ENCODE results near the gene FARP1. TPM values are rescaled to one million over a fixed set of nuclear protein-coding genes. Genes with fewer than 3 reads are reported as not detected.

Gene FARP1
- total and polyA plus RNA-seq, 2 of the 13 experiments (the other 11 are each of a cell fraction or from before 2014, with no cell fraction given), result 70.6 to 126 TPM

DNA sequence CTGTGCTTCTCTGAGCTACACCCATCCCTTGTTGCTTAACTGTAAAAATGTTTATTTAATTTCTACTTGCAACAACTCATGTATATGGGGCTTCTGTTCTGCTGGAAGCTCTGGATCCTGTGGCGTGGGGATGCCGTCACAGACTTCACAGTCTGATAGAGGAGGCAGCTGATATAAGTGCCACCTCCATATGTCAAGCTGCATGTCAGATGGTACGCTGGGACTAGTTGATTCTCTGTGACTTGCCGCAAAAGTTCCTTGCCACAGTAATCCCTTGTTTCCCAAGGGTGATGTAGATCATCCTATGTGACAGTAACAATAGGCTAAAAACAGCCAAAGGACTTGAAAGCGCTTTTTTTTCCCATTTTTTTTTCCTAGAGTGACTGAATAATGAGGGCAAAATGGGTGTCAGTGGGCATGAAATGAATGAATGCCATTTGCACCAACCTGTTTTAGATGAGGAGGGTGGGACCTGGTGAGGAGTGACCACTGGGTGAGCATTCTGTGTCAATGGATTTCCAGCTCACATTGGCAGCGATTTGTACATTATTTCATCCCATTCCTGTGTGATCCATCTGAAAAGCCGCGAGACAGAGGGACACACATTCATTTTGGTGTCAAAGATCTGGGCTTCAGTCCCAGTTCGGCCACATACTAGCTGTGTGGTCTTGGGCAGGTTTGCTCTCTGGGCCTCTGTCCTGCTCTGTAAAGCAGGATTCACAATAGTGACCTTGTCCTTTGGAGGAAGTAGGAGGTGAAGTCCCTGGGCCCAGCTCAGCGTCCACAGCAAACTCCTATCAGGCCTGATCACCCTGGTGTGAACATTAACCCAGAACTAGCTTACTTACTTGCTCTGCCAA, 123.0 kb downstream of the FARP1 start (continued):
- TF ChIP-seq CENPT (CRISPR knock-in tag; IDR thresholded peaks at IDR 0.05; ENCODE audit: low read depth) (no peak), HOXA3 (CRISPR knock-in tag; IDR thresholded peaks at IDR 0.05) (peak; percentile 79), ZNF260 (CRISPR knock-in tag; IDR thresholded peaks at IDR 0.05; ENCODE audit: borderline replicate concordance, low read depth) (no peak), KIAA2018 (CRISPR knock-in tag; IDR thresholded peaks at IDR 0.05; ENCODE audit: borderline replicate concordance) (no peak), TEAD2 (CRISPR knock-in tag; IDR thresholded peaks at IDR 0.05) (no peak), KMT2B (CRISPR knock-in tag; IDR thresholded peaks at IDR 0.05) (0 out of 2 replicates have a peak, but pooled peaks have one; percentile 13), ZNF670 (CRISPR knock-in tag; IDR thresholded peaks at IDR 0.05; ENCODE audit: borderline replicate concordance) (no peak; the same call in 1 of the 2 replicates), NFE2L1 (CRISPR knock-in tag; IDR thresholded peaks at IDR 0.05; ENCODE audit: borderline replicate concordance) (no peak), THRA (CRISPR knock-in tag; IDR thresholded peaks at IDR 0.05; ENCODE audit: borderline replicate concordance) (no peak; the same call in 1 of the 2 replicates), DNMT3B (CRISPR knock-in tag; conservative IDR thresholded peaks at IDR 0.05) (no peak), ZNF605 (CRISPR knock-in tag; IDR thresholded peaks at IDR 0.05) (no peak), MAFK (conservative IDR thresholded peaks at IDR 0.05 in 1 of 2, IDR thresholded peaks at IDR 0.05 in 1 of 2; ENCODE audit: low read length in 2 of 2) (no peak), HNF4A (CRISPR knock-in tag; IDR thresholded peaks at IDR 0.05) (peak; percentile 90), ZNF644 (CRISPR knock-in tag; IDR thresholded peaks at IDR 0.05; ENCODE audit: low read depth) (peak; percentile 44; the same call in 1 of the 2 replicates), MEIS2 (CRISPR knock-in tag; IDR thresholded peaks at IDR 0.05) (peak; percentile 89; the same call in 1 of the 2 replicates), JUNB (CRISPR knock-in tag; IDR thresholded peaks at IDR 0.05; ENCODE audit: borderline replicate concordance) (no peak)
- TF ChIP-seq, protein P1, sequence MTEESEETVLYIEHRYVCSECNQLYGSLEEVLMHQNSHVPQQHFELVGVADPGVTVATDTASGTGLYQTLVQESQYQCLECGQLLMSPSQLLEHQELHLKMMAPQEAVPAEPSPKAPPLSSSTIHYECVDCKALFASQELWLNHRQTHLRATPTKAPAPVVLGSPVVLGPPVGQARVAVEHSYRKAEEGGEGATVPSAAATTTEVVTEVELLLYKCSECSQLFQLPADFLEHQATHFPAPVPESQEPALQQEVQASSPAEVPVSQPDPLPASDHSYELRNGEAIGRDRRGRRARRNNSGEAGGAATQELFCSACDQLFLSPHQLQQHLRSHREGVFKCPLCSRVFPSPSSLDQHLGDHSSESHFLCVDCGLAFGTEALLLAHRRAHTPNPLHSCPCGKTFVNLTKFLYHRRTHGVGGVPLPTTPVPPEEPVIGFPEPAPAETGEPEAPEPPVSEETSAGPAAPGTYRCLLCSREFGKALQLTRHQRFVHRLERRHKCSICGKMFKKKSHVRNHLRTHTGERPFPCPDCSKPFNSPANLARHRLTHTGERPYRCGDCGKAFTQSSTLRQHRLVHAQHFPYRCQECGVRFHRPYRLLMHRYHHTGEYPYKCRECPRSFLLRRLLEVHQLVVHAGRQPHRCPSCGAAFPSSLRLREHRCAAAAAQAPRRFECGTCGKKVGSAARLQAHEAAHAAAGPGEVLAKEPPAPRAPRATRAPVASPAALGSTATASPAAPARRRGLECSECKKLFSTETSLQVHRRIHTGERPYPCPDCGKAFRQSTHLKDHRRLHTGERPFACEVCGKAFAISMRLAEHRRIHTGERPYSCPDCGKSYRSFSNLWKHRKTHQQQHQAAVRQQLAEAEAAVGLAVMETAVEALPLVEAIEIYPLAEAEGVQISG (CRISPR knock-in tag; IDR thresholded peaks at IDR 0.05), result peak; percentile 67

Measured in HepG2 (cell line).